ENCODE data around the gene PERP.

Gene PERP

DNA sequence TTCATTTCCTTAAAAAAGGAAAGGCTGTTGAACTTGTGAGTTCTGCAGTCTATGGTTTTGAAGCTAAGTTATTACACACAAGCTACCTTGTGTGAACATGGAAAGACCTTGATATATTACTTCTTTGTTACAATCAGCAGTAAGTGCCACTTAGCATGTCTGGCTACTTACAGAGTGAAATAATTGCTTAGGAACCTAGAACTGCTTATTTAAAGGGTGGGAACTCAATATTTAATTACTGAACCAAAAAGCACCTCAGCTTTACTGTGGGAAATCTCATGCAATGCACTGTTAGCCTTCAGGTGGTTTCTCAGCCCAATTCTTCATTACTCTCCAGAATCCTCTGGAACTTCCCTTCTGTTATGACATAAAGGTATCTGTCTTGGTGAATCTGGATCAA is 17.9 kb downstream of the PERP start (continued):
- TF ChIP-seq ZBTB17 (tag by site-specific recombination; IDR thresholded peaks at IDR 0.05) (peak; percentile 61; the same call in 1 of the 2 replicates), SP7 (tag by site-specific recombination; IDR thresholded peaks at IDR 0.05) (peak; percentile 97), ZNF837 (tag by site-specific recombination; IDR thresholded peaks at IDR 0.05) (no peak), MEIS1 (CRISPR knock-in tag; IDR thresholded peaks at IDR 0.05; ENCODE audit: borderline replicate concordance) (no peak), ZNF629 (tag by site-specific recombination; IDR thresholded peaks at IDR 0.05) (0 out of 2 replicates have a peak, but pooled peaks have one; percentile 19), ZEB2 (tag by site-specific recombination; IDR thresholded peaks at IDR 0.05) (no peak), KLF17 (tag by site-specific recombination; IDR thresholded peaks at IDR 0.05) (0 out of 2 replicates have a peak, but pooled peaks have one; percentile 43), SP3 (tag by site-specific recombination; IDR thresholded peaks at IDR 0.05) (no peak), ZFHX2 (tag by site-specific recombination; conservative IDR thresholded peaks at IDR 0.05) (no peak), ZNF707 (tag by site-specific recombination; IDR thresholded peaks at IDR 0.05) (no peak), ZNF26 (tag by site-specific recombination; IDR thresholded peaks at IDR 0.05) (no peak)
- TF ChIP-seq, protein P1, sequence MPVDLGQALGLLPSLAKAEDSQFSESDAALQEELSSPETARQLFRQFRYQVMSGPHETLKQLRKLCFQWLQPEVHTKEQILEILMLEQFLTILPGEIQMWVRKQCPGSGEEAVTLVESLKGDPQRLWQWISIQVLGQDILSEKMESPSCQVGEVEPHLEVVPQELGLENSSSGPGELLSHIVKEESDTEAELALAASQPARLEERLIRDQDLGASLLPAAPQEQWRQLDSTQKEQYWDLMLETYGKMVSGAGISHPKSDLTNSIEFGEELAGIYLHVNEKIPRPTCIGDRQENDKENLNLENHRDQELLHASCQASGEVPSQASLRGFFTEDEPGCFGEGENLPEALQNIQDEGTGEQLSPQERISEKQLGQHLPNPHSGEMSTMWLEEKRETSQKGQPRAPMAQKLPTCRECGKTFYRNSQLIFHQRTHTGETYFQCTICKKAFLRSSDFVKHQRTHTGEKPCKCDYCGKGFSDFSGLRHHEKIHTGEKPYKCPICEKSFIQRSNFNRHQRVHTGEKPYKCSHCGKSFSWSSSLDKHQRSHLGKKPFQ (tag by site-specific recombination; IDR thresholded peaks at IDR 0.05) = 0 out of 2 replicates have a peak, but pooled peaks have one; percentile 14

- H3K4me3 ChIP-seq (ENCODE audit: low read depth, low read length) = no peak overlapping the region
- TF ChIP-seq INSM2 (tag by site-specific recombination; IDR thresholded peaks at IDR 0.05) (peak; percentile 94), MEIS1 (CRISPR knock-in tag; IDR thresholded peaks at IDR 0.05; ENCODE audit: borderline replicate concordance) (no peak), ZNF350 (tag by site-specific recombination; IDR thresholded peaks at IDR 0.05) (no peak), ZBTB44 (tag by site-specific recombination; IDR thresholded peaks at IDR 0.05) (peak; percentile 44; the same call in 1 of the 2 replicates), ZNF366 (tag by site-specific recombination; conservative IDR thresholded peaks at IDR 0.05) (peak; percentile 84), ZNF555 (tag by site-specific recombination; conservative IDR thresholded peaks at IDR 0.05) (no peak), ZFHX2 (tag by site-specific recombination; conservative IDR thresholded peaks at IDR 0.05) (no peak), ZNF2 (tag by site-specific recombination; IDR thresholded peaks at IDR 0.05) (peak; percentile 99), ZSCAN23 (tag by site-specific recombination; IDR thresholded peaks at IDR 0.05) (peak; percentile 74; the same call in 1 of the 2 replicates), ZBTB10 (tag by site-specific recombination; IDR thresholded peaks at IDR 0.05) (no peak), SP3 (tag by site-specific recombination; IDR thresholded peaks at IDR 0.05) (peak; percentile 34), ZNF530 (tag by site-specific recombination; IDR thresholded peaks at IDR 0.05; ENCODE audit: low read depth) (no peak)
- TF ChIP-seq, protein P2, sequence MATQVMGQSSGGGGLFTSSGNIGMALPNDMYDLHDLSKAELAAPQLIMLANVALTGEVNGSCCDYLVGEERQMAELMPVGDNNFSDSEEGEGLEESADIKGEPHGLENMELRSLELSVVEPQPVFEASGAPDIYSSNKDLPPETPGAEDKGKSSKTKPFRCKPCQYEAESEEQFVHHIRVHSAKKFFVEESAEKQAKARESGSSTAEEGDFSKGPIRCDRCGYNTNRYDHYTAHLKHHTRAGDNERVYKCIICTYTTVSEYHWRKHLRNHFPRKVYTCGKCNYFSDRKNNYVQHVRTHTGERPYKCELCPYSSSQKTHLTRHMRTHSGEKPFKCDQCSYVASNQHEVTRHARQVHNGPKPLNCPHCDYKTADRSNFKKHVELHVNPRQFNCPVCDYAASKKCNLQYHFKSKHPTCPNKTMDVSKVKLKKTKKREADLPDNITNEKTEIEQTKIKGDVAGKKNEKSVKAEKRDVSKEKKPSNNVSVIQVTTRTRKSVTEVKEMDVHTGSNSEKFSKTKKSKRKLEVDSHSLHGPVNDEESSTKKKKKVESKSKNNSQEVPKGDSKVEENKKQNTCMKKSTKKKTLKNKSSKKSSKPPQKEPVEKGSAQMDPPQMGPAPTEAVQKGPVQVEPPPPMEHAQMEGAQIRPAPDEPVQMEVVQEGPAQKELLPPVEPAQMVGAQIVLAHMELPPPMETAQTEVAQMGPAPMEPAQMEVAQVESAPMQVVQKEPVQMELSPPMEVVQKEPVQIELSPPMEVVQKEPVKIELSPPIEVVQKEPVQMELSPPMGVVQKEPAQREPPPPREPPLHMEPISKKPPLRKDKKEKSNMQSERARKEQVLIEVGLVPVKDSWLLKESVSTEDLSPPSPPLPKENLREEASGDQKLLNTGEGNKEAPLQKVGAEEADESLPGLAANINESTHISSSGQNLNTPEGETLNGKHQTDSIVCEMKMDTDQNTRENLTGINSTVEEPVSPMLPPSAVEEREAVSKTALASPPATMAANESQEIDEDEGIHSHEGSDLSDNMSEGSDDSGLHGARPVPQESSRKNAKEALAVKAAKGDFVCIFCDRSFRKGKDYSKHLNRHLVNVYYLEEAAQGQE (tag by site-specific recombination; IDR thresholded peaks at IDR 0.05) = no peak
These were observed 18.9 kb downstream of the PERP start for GRCh38 chr6:138088326-138088762.

More at GRCh38 chr6:138088326-138088762, 18.9 kb downstream of the PERP start:
- peak overlapping the region; percentile 20; the same call in 1 of the 2 replicates for H3K27ac ChIP-seq (ENCODE audit: extremely low read depth, low read depth, low read length)
- POLR2A ChIA-PET = no interaction called here
- H3K9me3 ChIP-seq (ENCODE audit: control insufficient read depth, insufficient read depth, low read depth, low read length) = no peaks in the 10 kb centered on the region
- H3K36me3 ChIP-seq (ENCODE audit: control insufficient read depth in 2 of 2, insufficient read depth in 1 of 2, low read length in 2 of 2) = peaks cover 7 to 20% of the 10 kb centered on the region in 2 experiments; a peak in 2 of 3 replicates
- H3K4me1 ChIP-seq (ENCODE audit: control insufficient read depth, insufficient read depth, low read length) = peaks cover 35% of the 10 kb centered on the region
- CTCF ChIA-PET = no interaction called here

Measured in HEK293 (cell line).